Activated CD4-positive, alpha-beta T cell treated with anti-CD3 and anti-CD28 coated beads for 48 hours (primary cell): ENCODE data around the gene MCTS1.
"Not testable (repeated sequence)": the region's sequence is repeated elsewhere in the genome, so short reads cannot be mapped to it uniquely, and the experiment has no call there.

Source experiments
- DNase-seq: peaks from one replicate; pipeline ENCODE4 v3.0.0-alpha.2; 2020

Gene MCTS1

GRCh38 chrX:120603707-120604360 is at the start of gene MCTS1:
TSS of gene MCTS1 (plus strand) at chrX:120604101. CDS start at chrX:120604237, 136 bp downstream.
- DNase-seq, result peak; percentile 84

GRCh38 chrX:120556251-120556650 is 47.6 kb upstream of the MCTS1 start:
- no peak for DNase-seq

GRCh38 chrX:120559804-120560203 is 44.1 kb upstream of the MCTS1 start:
- no peak for DNase-seq

GRCh38 chrX:120560405-120560841 is 43.5 kb upstream of the MCTS1 start:
- peak; percentile 44 for DNase-seq

- DNase-seq, result peak; percentile 93
These were observed 42.9 kb upstream of the MCTS1 start, which contains the start of gene CUL4B for GRCh38 chrX:120560842-120561633. TSS of gene CUL4B (minus strand) at chrX:120560962. CDS start at chrX:120560638, 324 bp downstream.

- no peak for DNase-seq
These were observed 42.0 kb upstream of the MCTS1 start for GRCh38 chrX:120561634-120562568.

- no peak for DNase-seq
These were observed 41.4 kb upstream of the MCTS1 start for GRCh38 chrX:120562569-120562926.

GRCh38 chrX:120564925-120565324 is 39.0 kb upstream of the MCTS1 start:
- DNase-seq, result no peak

GRCh38 chrX:120566817-120567216 is 37.1 kb upstream of the MCTS1 start:
- no peak for DNase-seq

GRCh38 chrX:120568035-120568434 is 35.9 kb upstream of the MCTS1 start:
- DNase-seq, result no peak

- no peak for DNase-seq
These were observed 35.3 kb upstream of the MCTS1 start for GRCh38 chrX:120568609-120569008.

- DNase-seq, result no peak
These were observed 33.8 kb upstream of the MCTS1 start for GRCh38 chrX:120570011-120570600.

GRCh38 chrX:120573806-120574205 is 30.1 kb upstream of the MCTS1 start:
- not testable (repeated sequence) for DNase-seq

GRCh38 chrX:120575379-120576114 is 28.4 kb upstream of the MCTS1 start:
- no peak for DNase-seq

- no peak for DNase-seq
These were observed 18.2 kb upstream of the MCTS1 start for GRCh38 chrX:120585702-120586101.

GRCh38 chrX:120604361-120604782 is 471 bp downstream of the MCTS1 start:
- DNase-seq, result peak; percentile 30

GRCh38 chrX:120612086-120612485 is 8.2 kb downstream of the MCTS1 start:
- no peak for DNase-seq

- DNase-seq, result no peak
These were observed 10.9 kb downstream of the MCTS1 start for GRCh38 chrX:120614816-120615215.

GRCh38 chrX:120617996-120618630 is 14.2 kb downstream of the MCTS1 start:
- no peak for DNase-seq

- DNase-seq, result no peak
These were observed 21.5 kb downstream of the MCTS1 start for GRCh38 chrX:120625371-120625770.
